Measurements from ENCODE around the gene SYNM. TPM values are rescaled to one million over a fixed set of nuclear protein-coding genes. Genes with fewer than 3 reads are reported as not detected.

The SYNM gene
- total RNA-seq = 1 to 10 TPM; 2.0 to 4.5 (median 3.3) TPM
- polyA plus RNA-seq = 1 to 10 TPM; 3.3 to 4.1 TPM

GRCh38 chr15:99104788-99105513 is at the start of gene SYNM:
Gene SYNM, plus strand, starts transcription at chr15:99105080. Its CDS starts 120 bp downstream, at chr15:99105200.
- intact Hi-C loops (cut with DNase I) = loop anchor here in 1 of 3 donors (5.0 kb wide), 1 partner anchor 107 kb away; no protein-coding TSS in a partner anchor
- Histone ChIP-seq H3K4me3 (peak within 1 kb of the TSS; percentile 31 to 58 (median 36)), H3K36me3 (no peaks in the 10 kb centered on the region), H3K9me3 (no peaks in the 10 kb centered on the region), H3K4me1 (no peaks in the 10 kb centered on the region), H3K27me3 (no peaks in the 10 kb centered on the region), H3K27ac (peak within 1 kb of the TSS in 2 of 4 donors; percentile 28 to 33)
- TF ChIP-seq CTCF (IDR thresholded peaks at IDR 0.05) = peak; percentile 51 to 82 (median 66)
- DNase-seq = peak; percentile 45 to 88 (median 74)
- no peak for FAIRE-seq
- WGBS, 2 donors = 2 to 4% methylated on average over 72 to 91 of the region's 91 CpGs
- ATAC-seq = peak; percentile 80 to 89 (median 86)

GRCh38 chr15:99055555-99056134 is 49.2 kb upstream of the SYNM start:
- Histone ChIP-seq H3K27ac (no peak overlapping the region), H3K36me3 (no peaks in the 10 kb centered on the region), H3K4me1 (no peaks in the 10 kb centered on the region), H3K4me3 (no peak overlapping the region), H3K27me3 (no peaks in the 10 kb centered on the region), H3K9me3 (no peaks in the 10 kb centered on the region)
- ATAC-seq = no peak
- intact Hi-C loops (cut with DNase I) = loop anchor here in 1 of 3 donors (10.0 kb wide), 1 partner anchor 281 kb away; no protein-coding TSS in a partner anchor
- no peak for DNase-seq
- WGBS, 2 donors = 73 to 75% methylated on average over 6 of the region's 6 CpGs
- no peak for FAIRE-seq
- no peak for TF ChIP-seq CTCF (IDR thresholded peaks at IDR 0.05)

- no peaks in the 10 kb centered on the region for H3K36me3 ChIP-seq
- H3K4me3 ChIP-seq = no peak overlapping the region
- no peaks in the 10 kb centered on the region for H3K27me3 ChIP-seq
- H3K27ac ChIP-seq = no peak overlapping the region
- WGBS, 2 donors = 72 to 78% methylated on average over 4 of the region's 4 CpGs
- no peaks in the 10 kb centered on the region for H3K9me3 ChIP-seq
- no peak for TF ChIP-seq CTCF (IDR thresholded peaks at IDR 0.05)
- FAIRE-seq (no peak), ATAC-seq (no peak), DNase-seq (no peak)
- no peaks in the 10 kb centered on the region for H3K4me1 ChIP-seq
- intact Hi-C loops (cut with DNase I) = loop anchor here in 1 of 3 donors (10.0 kb wide), 1 partner anchor 282 kb away; no protein-coding TSS in a partner anchor
Measured at GRCh38 chr15:99057020-99057419, 47.9 kb upstream of the SYNM start.

GRCh38 chr15:99057697-99058420 is 47.0 kb upstream of the SYNM start:
- FAIRE-seq (no peak), DNase-seq (no peak), ATAC-seq (no peak)
- Histone ChIP-seq H3K9me3 (no peaks in the 10 kb centered on the region), H3K27ac (no peak overlapping the region), H3K4me1 (no peaks in the 10 kb centered on the region), H3K36me3 (no peaks in the 10 kb centered on the region), H3K4me3 (no peak overlapping the region), H3K27me3 (no peaks in the 10 kb centered on the region)
- TF ChIP-seq CTCF (IDR thresholded peaks at IDR 0.05) = no peak
- intact Hi-C loops (cut with DNase I) = loop anchor here in 1 of 3 donors (10.0 kb wide), 1 partner anchor 283 kb away; no protein-coding TSS in a partner anchor
- WGBS, 2 donors = 76 to 80% methylated on average over 20 of the region's 20 CpGs
